HTERT RPE-1 (cell line): ENCODE data around the gene VAMP5.

Experiments used
- in situ Hi-C: fragments of 300-500 bp; cut with MboI; formaldehyde crosslinking; loops from 4 replicates; pipeline ENCODE4 v1.14.3; 2020; ENCODE audit warnings: low sequenced_read_pairs

Gene VAMP5

DNA sequence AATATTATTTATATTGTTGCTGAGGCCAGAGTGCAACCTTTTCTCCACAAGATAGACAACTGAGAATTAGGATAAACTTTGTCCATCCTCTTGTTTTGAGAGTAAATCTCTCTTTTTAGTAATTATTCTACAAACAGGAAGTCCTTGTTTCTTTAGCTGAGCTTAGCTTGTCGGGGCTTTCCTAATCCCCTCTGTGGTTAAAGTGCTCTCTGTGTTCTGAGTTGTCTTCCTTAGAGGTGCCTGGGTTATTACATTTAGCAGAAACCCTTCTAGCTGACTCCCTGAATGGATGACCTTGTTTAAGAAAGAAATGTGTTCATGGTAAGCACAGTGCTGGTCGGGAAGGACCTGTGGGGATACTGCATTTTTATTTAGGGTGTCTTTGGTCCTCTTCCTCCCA is 44.4 kb downstream of the VAMP5 start:
- in situ Hi-C loops, result no loop called here

- in situ Hi-C loops, result no loop called here
Measured at GRCh38 chr2:85631316-85631715, 47.1 kb downstream of the VAMP5 start.

DNA sequence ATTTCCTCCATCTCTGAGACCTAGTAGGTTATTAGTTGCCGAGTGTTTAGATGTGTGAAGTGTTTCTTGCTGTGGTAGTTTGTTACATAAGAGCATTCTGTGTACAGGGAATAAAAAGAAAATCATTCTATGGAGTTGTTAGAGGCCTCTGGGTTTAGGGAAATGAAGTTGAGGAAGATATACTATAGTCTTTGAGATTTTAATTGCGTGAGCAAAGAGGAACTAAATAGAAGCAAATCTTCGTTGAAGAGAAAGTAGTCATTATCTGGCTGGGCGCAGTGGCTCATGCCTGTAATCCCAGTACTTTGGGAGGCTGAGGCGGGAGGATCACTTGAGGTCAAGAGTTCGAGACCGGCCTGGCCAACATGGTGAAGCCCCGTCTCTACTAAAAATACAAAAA is 50.8 kb downstream of the VAMP5 start:
- in situ Hi-C loops, result no loop called here

DNA sequence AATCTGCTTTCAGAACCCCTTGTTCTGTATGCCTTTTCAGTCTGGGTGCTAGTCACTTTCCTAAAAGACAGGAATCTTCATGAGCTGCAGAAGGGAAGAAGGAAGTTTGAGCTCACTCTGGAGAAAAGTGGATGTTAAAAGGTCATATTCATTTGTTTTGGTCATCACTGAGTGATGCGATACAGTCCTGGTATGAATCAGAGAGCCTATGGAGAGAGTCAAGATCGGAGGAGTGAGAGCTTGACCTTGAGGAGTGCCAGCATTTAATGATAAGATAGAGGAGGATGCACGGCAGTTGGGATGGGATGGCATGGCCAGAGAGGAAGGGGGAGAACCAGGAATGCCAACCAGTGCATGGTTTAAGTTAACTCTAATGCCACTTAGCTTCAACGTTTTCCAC is 51.4 kb downstream of the VAMP5 start:
- in situ Hi-C loops, result no loop called here

GRCh38 chr2:85642725-85643124 is 58.5 kb downstream of the VAMP5 start:
- in situ Hi-C loops, result no loop called here
